Left renal cortex interstitium (tissue), 4 donors: Measurements from ENCODE around the gene PLEKHG3. TPM values are rescaled to one million over a fixed set of nuclear protein-coding genes. Genes with fewer than 3 reads are reported as not detected.

Experiments used
- DNase-seq, 4 donors: peaks; one replicate each; pipeline ENCODE4 v3.0.0-alpha.2; 2013; ENCODE audit warnings: low read depth in 4 of 4, low spot score in 2 of 4, missing footprints in 1 of 4
- polyA plus RNA-seq, 4 donors: library from polyadenylated mRNA; unstranded; fragments of 120-200 nt; gene quantifications; one replicate each; pipeline ENCODE4 v1.2.1, GENCODE V29; 2013; ENCODE audit not compliant: insufficient read length in 4 of 4

PLEKHG3 gene
- polyA plus RNA-seq, 4 donors = 89.4 to 123 (median 99.0) TPM

GRCh38 chr14:64761441-64762043 is 57.3 kb downstream of the PLEKHG3 start:
- DNase-seq = no peak

GRCh38 chr14:64762044-64763034 is 58.1 kb downstream of the PLEKHG3 start:
- peak; percentile 84 to 92 (median 88) for DNase-seq

GRCh38 chr14:64763085-64763782 is 59.0 kb downstream of the PLEKHG3 start:
- no peak for DNase-seq

- DNase-seq = no peak
Measured at GRCh38 chr14:64763801-64764621, 59.8 kb downstream of the PLEKHG3 start.

- DNase-seq = peak in 3 of 4 donors; percentile 74 to 80 (median 80)
Measured at GRCh38 chr14:64764641-64765520, 60.7 kb downstream of the PLEKHG3 start.

- DNase-seq = no peak
Measured at GRCh38 chr14:64765740-64766302, 61.6 kb downstream of the PLEKHG3 start.

- no peak for DNase-seq
Measured at GRCh38 chr14:64766430-64767151, 62.4 kb downstream of the PLEKHG3 start.

GRCh38 chr14:64767215-64767964 is 63.2 kb downstream of the PLEKHG3 start:
- DNase-seq = no peak

GRCh38 chr14:64768401-64769095 is 64.3 kb downstream of the PLEKHG3 start:
- DNase-seq = no peak

GRCh38 chr14:64769096-64770020 is 65.1 kb downstream of the PLEKHG3 start:
- DNase-seq = no peak

GRCh38 chr14:64770751-64771150 is 66.5 kb downstream of the PLEKHG3 start:
- no peak for DNase-seq

GRCh38 chr14:64771161-64771560 is 66.9 kb downstream of the PLEKHG3 start:
- no peak for DNase-seq

GRCh38 chr14:64772397-64772950 is 68.2 kb downstream of the PLEKHG3 start:
- no peak for DNase-seq

- no peak for DNase-seq
Measured at GRCh38 chr14:64773046-64773445, 68.8 kb downstream of the PLEKHG3 start.

- DNase-seq = no peak
Measured at GRCh38 chr14:64773577-64773976, 69.4 kb downstream of the PLEKHG3 start.

GRCh38 chr14:64774272-64774671 is 70.0 kb downstream of the PLEKHG3 start:
- no peak for DNase-seq
